Activated gamma-delta T cell treated with anti-CD3 and anti-CD28 coated beads, Interleukin-2, amount 50 U/mL, for 16 hours (primary cell): ENCODE data around the gene PIMREG.
A peak's percentile ranks its signal among the peaks of the same experiment; 100 is the strongest.

Source experiments
- DNase-seq: peaks from one replicate; pipeline ENCODE4 v3.0.0-alpha.2; 2020; ENCODE audit warnings: low read depth

Gene PIMREG

GRCh38 chr17:6439951-6440350, 4.3 kb upstream of the PIMREG start:
- DNase-seq: no peak

- DNase-seq: no peak
Observed at GRCh38 chr17:6442775-6443174, 1.5 kb upstream of the PIMREG start.

GRCh38 chr17:6444571-6445335, 498 bp downstream of the PIMREG start:
- no peak for DNase-seq

GRCh38 chr17:6446516-6447100, 2.4 kb downstream of the PIMREG start:
- DNase-seq: no peak

- DNase-seq: no peak
Observed at GRCh38 chr17:6448473-6448872, 4.2 kb downstream of the PIMREG start.

GRCh38 chr17:6449307-6449706, 5.1 kb downstream of the PIMREG start:
- no peak for DNase-seq

- DNase-seq: no peak
Observed at GRCh38 chr17:6450926-6451832, 6.9 kb downstream of the PIMREG start.

GRCh38 chr17:6452471-6453266, 8.4 kb downstream of the PIMREG start:
- DNase-seq: no peak

- DNase-seq: no peak
Observed at GRCh38 chr17:6453279-6454024, 9.2 kb downstream of the PIMREG start.

GRCh38 chr17:6454495-6455320, 10.5 kb downstream of the PIMREG start:
- DNase-seq: no peak

- peak; percentile 9 for DNase-seq
Observed at GRCh38 chr17:6455321-6455705, 11.1 kb downstream of the PIMREG start.

- DNase-seq: no peak
Observed at GRCh38 chr17:6456321-6456720, 12.1 kb downstream of the PIMREG start.

GRCh38 chr17:6456914-6457687, 12.8 kb downstream of the PIMREG start:
- DNase-seq: no peak

GRCh38 chr17:6457688-6458459, 13.6 kb downstream of the PIMREG start:
- DNase-seq: no peak

- DNase-seq: no peak
Observed at GRCh38 chr17:6458460-6458950, 14.2 kb downstream of the PIMREG start.

- DNase-seq: no peak
Observed at GRCh38 chr17:6460531-6461161, 16.4 kb downstream of the PIMREG start.

GRCh38 chr17:6461246-6461645, 17.0 kb downstream of the PIMREG start:
- DNase-seq: no peak
